Bronchial epithelial cell (primary cell): ENCODE results near the gene NEUROD2. TPM values are rescaled to one million over a fixed set of nuclear protein-coding genes. Genes with fewer than 3 reads are reported as not detected.

Experiments used
- DNase-seq: peaks from one replicate; pipeline ENCODE4 v3.0.0-alpha.2; 2010; ENCODE audit warnings: low read depth
- FAIRE-seq: peaks from 2 replicates; lab custom pipeline; 2011; peaks lifted over from hg19 to GRCh38; lab: Jason Lieb, UNC
- H3K27me3 ChIP-seq: 2 replicates; pipeline ENCODE4 v1.5.1; 2011; ENCODE audit warnings: low read length; ENCODE audit not compliant: control insufficient read depth, insufficient read depth
- H3K36me3 ChIP-seq: 2 replicates; pipeline ENCODE4 v1.5.1; 2011; ENCODE audit warnings: low read length; ENCODE audit not compliant: control insufficient read depth, insufficient read depth
- H3K4me3 ChIP-seq: 2 replicates; pipeline ENCODE4 v1.5.1; 2011; ENCODE audit warnings: mild to moderate bottlenecking, low read depth, low read length, control low read depth
- total RNA-seq: library from RNA; depleted of rRNA; stranded (reverse); fragments of >200 nt; gene quantifications from 2 replicates; pipeline ENCODE4 v1.2.1, GENCODE V29; 2014
- TF ChIP-seq, protein P1 (sequence below): IDR thresholded peaks from 2 replicates; pipeline ENCODE4 v1.5.1; 2011; ENCODE audit warnings: mild to moderate bottlenecking, moderate library complexity, low read length, control low read depth, inconsistent platforms; ENCODE audit not compliant: insufficient read depth, severe bottlenecking

The NEUROD2 gene
- total RNA-seq, 1 donor from 2014 or later: not detected

DNA sequence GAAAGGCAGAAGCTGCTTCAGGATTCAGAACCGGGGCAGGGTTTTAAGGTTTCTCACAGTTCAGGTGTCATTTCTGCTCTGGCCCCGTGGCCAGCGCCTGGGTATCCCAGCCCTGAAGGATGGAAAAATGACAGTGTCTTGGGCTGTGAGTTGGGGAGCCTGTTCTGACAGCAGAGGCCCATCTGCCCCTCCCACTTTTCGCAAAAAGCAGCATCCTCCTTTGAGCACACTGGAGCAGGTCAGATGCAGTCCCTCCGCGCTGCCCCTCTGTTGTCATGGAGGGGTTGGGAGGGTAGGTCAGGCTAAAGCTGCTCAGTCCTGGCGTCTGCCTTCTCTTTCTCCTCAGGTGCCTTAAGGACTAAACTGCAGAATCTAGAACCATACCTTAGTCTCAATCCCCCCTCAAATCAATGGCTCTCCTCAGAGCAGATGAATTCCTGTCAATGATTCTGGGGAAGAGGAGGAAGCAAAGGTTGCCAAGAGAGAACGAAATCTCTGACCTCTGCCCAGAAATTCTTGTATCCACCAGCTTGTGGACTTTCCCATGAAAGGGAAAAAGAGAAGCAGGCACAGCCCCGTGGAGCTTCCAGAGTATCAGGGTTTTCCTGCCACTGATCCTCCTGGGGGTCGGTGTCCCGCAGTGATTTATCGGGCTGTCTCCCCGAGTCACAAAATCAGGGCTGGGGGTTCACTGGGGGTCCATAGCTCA, 7.3 kb downstream of the NEUROD2 start:
- FAIRE-seq (no peak), DNase-seq (no peak)
- TF ChIP-seq, protein P1, sequence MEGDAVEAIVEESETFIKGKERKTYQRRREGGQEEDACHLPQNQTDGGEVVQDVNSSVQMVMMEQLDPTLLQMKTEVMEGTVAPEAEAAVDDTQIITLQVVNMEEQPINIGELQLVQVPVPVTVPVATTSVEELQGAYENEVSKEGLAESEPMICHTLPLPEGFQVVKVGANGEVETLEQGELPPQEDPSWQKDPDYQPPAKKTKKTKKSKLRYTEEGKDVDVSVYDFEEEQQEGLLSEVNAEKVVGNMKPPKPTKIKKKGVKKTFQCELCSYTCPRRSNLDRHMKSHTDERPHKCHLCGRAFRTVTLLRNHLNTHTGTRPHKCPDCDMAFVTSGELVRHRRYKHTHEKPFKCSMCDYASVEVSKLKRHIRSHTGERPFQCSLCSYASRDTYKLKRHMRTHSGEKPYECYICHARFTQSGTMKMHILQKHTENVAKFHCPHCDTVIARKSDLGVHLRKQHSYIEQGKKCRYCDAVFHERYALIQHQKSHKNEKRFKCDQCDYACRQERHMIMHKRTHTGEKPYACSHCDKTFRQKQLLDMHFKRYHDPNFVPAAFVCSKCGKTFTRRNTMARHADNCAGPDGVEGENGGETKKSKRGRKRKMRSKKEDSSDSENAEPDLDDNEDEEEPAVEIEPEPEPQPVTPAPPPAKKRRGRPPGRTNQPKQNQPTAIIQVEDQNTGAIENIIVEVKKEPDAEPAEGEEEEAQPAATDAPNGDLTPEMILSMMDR: no peak
- Histone ChIP-seq H3K4me3 (no peak overlapping the region), H3K27me3 (peaks cover 63% of the 10 kb centered on the region), H3K36me3 (no peaks in the 10 kb centered on the region)

DNA sequence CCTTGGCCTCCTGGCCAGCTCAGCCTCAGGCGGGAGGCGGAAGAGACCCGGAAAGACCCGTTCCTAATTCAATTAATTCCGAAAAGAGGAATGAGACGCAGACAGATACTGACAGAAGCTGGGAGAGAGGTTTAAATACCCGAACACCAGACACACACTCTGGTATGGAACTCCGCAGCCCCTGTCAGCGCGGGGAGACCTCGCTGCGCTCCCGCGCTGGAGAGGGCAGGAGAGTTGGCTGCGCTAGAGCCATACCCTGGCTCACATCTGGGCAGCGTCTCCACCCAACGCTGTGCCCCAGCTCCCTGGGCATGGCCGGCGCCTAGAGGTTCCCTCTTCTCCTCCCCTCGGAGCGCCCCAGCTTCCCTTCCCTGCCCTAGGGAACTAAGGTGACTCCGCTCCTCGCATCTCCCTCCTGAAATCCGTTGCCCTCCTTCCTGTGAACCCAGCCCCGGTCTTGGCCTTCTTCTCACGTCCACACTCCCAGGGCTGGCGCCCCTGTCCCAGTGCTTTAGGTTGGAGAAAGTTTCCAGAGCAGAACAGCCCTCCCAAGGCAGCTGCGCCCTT, 8.0 kb downstream of the NEUROD2 start:
- FAIRE-seq (no peak), DNase-seq (no peak)
- Histone ChIP-seq H3K36me3 (no peaks in the 10 kb centered on the region), H3K4me3 (no peak overlapping the region), H3K27me3 (peaks cover 61% of the 10 kb centered on the region)
- TF ChIP-seq, protein P1: no peak

DNA sequence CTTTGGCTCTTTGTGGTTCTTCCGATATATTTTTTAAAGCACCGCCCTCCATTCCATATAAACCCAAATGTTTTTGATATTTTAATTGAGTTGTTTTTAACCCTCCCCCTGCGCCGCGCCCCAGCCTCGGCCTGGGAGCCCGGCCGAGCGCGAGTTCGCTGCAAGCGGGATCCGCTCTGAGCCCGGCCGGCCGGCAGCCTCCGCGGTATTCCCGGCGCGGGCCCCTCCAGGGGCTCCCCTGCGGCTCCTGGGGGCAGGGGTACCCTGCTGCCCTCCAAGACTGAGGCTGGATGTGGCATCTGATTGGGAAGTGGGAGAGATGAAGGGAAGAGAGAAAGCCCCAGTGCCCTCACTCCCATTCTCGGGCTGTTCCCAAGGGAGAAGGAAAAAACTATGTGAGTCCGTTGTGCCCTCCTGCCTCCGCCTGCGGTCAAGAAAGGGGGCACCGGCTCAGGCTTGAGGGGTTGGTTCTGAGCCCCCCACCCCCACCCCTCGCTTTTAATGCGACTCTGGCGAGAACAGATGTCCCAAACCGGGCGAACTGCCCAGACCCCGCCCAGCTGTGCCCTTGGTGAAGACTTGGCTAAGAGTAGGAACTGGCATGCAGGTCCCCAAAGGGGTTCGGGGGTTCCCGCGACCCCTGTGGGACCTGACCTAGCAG, 8.6 kb downstream of the NEUROD2 start:
- FAIRE-seq (no peak), DNase-seq (no peak)
- no peaks in the 10 kb centered on the region for H3K36me3 ChIP-seq
- H3K4me3 ChIP-seq: no peak overlapping the region
- H3K27me3 ChIP-seq: peaks cover 61% of the 10 kb centered on the region
- TF ChIP-seq, protein P1: no peak

DNA sequence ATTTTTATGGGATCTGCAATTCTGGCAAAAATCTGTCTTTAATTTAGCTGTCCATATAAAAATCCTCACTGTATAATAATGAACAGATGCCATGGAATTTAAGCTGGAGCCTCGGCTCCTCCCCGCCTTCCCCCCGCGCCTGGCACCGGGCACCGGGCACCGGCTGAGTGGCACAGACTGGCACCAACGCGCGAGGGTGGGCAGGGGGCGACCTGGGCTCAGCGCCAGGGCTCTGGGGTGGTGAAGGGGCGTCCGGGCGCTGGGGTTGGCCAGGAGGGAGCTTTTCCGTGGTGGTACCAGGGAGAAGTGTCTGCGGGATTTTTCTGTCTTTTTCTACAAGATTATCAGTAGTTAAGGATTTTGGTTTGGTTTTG, 9.1 kb downstream of the NEUROD2 start:
- Histone ChIP-seq H3K4me3 (no peak overlapping the region), H3K27me3 (peaks cover 59% of the 10 kb centered on the region), H3K36me3 (no peaks in the 10 kb centered on the region)
- DNase-seq (no peak), FAIRE-seq (no peak)
- TF ChIP-seq, protein P1: no peak

DNA sequence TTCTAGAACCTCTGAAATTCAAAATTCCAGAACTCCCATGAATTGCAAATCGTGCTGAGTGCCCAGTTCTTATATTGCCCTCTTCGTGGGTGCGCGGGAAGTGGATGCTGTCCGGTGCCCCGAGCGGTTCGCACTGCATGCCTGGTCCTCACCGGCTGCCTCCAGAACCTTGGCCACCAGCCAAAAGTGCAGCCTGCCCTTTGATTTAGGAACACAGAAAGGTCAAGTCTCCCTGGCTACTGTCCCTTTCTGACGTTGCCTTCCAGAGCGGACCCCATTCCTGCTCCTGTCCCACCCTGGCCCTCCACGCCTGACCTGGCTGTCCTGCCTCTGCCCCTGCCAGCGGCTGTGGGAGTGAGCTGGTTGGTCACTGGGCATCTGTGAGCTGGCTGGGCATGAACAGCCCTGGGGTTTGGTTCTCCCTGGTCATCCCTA, 9.7 kb downstream of the NEUROD2 start:
- no peaks in the 10 kb centered on the region for H3K36me3 ChIP-seq
- H3K4me3 ChIP-seq: no peak overlapping the region
- H3K27me3 ChIP-seq: peaks cover 62% of the 10 kb centered on the region
- TF ChIP-seq, protein P1: no peak
- DNase-seq (no peak), FAIRE-seq (no peak)
